ENCODE data around the gene AK3. TPM values are rescaled to one million over a fixed set of nuclear protein-coding genes. Genes with fewer than 3 reads are reported as not detected.

AK3 gene
- total RNA-seq, 4 donors from 2014 or later = 57.9 to 129 (median 78.4) TPM

DNA sequence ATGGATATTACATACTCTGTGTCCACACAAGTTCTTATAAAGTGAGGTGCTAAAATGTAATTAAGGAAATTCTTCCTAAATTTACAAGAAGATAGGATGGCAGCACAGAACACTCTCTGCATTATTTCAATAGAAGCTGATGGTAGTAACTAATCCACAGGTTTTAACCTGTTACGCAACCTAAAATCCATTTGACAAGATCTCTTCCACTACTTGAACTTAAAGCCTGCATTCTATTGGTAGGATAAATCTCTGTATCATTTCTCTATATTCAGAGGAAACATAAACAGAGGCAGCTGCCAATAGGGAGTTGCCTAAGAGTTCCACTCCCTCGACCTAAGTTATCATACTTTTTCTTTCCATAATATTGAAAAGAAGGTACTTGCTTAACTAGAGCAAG is 40.1 kb downstream of the AK3 start:
- intact Hi-C loops (cut with DNase I; ENCODE audit: low total_unique reads) = no loop called here
- H3K9me3 ChIP-seq = no peaks in the 10 kb centered on the region
- H3K4me3 ChIP-seq = no peak overlapping the region
- no peaks in the 10 kb centered on the region for H3K27me3 ChIP-seq
- no peaks in the 10 kb centered on the region for H3K4me1 ChIP-seq
- TF ChIP-seq POLR2A (IDR thresholded peaks at IDR 0.05) = no peak
- TF ChIP-seq, protein P1, sequence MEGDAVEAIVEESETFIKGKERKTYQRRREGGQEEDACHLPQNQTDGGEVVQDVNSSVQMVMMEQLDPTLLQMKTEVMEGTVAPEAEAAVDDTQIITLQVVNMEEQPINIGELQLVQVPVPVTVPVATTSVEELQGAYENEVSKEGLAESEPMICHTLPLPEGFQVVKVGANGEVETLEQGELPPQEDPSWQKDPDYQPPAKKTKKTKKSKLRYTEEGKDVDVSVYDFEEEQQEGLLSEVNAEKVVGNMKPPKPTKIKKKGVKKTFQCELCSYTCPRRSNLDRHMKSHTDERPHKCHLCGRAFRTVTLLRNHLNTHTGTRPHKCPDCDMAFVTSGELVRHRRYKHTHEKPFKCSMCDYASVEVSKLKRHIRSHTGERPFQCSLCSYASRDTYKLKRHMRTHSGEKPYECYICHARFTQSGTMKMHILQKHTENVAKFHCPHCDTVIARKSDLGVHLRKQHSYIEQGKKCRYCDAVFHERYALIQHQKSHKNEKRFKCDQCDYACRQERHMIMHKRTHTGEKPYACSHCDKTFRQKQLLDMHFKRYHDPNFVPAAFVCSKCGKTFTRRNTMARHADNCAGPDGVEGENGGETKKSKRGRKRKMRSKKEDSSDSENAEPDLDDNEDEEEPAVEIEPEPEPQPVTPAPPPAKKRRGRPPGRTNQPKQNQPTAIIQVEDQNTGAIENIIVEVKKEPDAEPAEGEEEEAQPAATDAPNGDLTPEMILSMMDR (IDR thresholded peaks at IDR 0.05) = no peak
- DNase-seq = no peak
- H3K36me3 ChIP-seq = no peaks in the 10 kb centered on the region
- H3K27ac ChIP-seq = no peak overlapping the region

DNA sequence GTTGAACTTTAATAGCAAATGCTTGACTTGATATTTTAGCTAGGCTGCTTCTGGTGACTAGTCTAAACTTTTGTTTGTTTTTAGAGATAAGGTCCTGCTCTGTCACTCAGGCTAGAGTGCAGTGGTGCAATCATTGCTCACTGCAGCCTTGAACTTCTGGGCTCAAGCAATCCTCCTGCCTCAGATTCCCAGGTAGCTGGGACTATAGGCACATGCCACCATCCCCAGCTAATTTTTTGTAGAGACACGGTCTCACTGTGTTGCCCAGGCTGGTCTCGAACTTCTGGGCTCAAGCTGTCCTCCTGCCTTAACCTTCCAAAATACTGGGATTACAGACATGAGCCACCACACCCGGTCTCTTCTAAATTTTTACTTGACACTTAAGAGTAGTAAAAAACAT is 40.9 kb downstream of the AK3 start:
- H3K9me3 ChIP-seq = no peaks in the 10 kb centered on the region
- TF ChIP-seq, protein P1 (IDR thresholded peaks at IDR 0.05) = no peak
- TF ChIP-seq POLR2A (IDR thresholded peaks at IDR 0.05) = no peak
- no peaks in the 10 kb centered on the region for H3K4me1 ChIP-seq
- intact Hi-C loops (cut with DNase I; ENCODE audit: low total_unique reads) = no loop called here
- no peak for DNase-seq
- H3K27ac ChIP-seq = no peak overlapping the region
- H3K4me3 ChIP-seq = no peak overlapping the region
- H3K27me3 ChIP-seq = no peaks in the 10 kb centered on the region
- no peaks in the 10 kb centered on the region for H3K36me3 ChIP-seq

DNA sequence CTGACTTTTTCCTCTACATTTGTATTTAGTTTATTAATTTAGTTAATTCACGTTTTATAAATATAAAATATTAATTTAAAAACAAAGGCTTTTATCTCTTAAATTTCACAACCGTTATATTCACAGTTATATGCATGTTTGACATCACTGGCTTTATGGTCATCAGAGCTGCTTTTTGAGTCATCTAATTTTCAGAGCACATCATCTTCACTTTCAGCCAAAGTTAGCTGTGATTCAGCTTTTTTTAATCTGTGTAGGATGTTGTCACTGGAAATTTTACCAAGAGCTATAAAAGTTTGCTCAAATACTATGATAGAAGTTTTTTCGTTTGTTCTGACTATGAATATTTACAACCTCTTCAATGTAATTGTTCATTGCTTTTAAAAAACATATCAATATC is 49.2 kb downstream of the AK3 start:
- H3K9me3 ChIP-seq = no peaks in the 10 kb centered on the region
- no peaks in the 10 kb centered on the region for H3K27me3 ChIP-seq
- H3K4me3 ChIP-seq = no peak overlapping the region
- intact Hi-C loops (cut with DNase I; ENCODE audit: low total_unique reads) = no loop called here
- no peaks in the 10 kb centered on the region for H3K36me3 ChIP-seq
- H3K27ac ChIP-seq = no peak overlapping the region
- peaks cover 0 to 3% of the 10 kb centered on the region in 2 donors for H3K4me1 ChIP-seq
- TF ChIP-seq, protein P1 (IDR thresholded peaks at IDR 0.05) = no peak
- no peak for TF ChIP-seq POLR2A (IDR thresholded peaks at IDR 0.05)
- no peak for DNase-seq

DNA sequence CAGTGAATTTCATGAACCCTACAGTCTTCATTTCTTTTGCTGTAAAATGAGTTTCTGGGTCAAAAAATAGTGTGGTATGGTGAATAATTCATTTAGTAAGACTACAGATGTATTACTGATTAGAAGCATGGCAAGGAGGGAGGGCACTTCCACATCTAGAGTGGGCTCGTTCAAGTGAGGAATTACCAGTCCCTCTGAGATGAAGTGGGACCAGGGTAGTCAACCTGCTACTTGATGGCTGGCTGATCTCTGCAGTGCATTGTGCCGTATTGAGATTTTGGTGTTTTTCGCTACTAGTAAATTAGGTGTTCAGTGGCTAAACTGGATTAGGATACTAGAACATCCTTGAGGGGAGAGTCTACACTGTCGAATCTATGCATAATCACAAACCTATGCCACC is 50.9 kb downstream of the AK3 start:
- TF ChIP-seq, protein P1 (IDR thresholded peaks at IDR 0.05) = no peak
- no peak for TF ChIP-seq POLR2A (IDR thresholded peaks at IDR 0.05)
- intact Hi-C loops (cut with DNase I; ENCODE audit: low total_unique reads) = no loop called here
- Histone ChIP-seq H3K9me3 (no peaks in the 10 kb centered on the region), H3K27me3 (no peaks in the 10 kb centered on the region), H3K36me3 (no peaks in the 10 kb centered on the region), H3K4me3 (no peak overlapping the region), H3K27ac (no peak overlapping the region), H3K4me1 (peaks cover 0 to 3% of the 10 kb centered on the region in 2 donors)
- DNase-seq = no peak

DNA sequence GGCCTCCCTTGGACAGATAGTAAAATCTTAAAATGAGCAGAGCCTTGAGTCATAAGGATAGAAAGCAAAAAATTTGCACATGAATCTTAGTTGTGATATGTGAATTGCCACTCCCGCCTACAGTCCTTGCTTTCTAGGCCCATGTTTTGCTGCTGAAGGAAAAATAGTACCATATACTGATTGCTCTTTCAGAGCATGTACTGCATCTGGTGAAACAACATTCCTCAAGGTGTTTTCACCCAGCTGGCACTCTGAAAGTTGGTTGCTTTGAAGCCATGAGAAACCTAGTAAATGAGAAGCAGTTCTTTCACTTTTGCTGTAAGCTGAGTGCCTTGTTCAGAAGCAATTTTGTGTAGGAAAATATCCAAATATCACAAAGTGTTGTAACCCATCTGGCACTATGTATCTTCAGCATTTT is 51.3 kb downstream of the AK3 start:
- Histone ChIP-seq H3K27me3 (no peaks in the 10 kb centered on the region), H3K4me3 (no peak overlapping the region), H3K27ac (peak overlapping the region in 1 of 2 donors; percentile 26), H3K4me1 (peaks cover 0 to 3% of the 10 kb centered on the region in 2 donors), H3K9me3 (no peaks in the 10 kb centered on the region), H3K36me3 (no peaks in the 10 kb centered on the region)
- intact Hi-C loops (cut with DNase I; ENCODE audit: low total_unique reads) = no loop called here
- no peak for DNase-seq
- TF ChIP-seq, protein P1 (IDR thresholded peaks at IDR 0.05) = no peak
- no peak for TF ChIP-seq POLR2A (IDR thresholded peaks at IDR 0.05)
